ENCODE results near the gene DIAPH3.

DIAPH3 gene

GRCh38 chr13:59677966-59678814, 485.5 kb downstream of the DIAPH3 start:
- DNase-seq (ENCODE audit: low read depth in 2 of 2): no peak

GRCh38 chr13:59677430-59677829, 486.3 kb downstream of the DIAPH3 start:
- no peak for DNase-seq (ENCODE audit: low read depth in 2 of 2)

DNA sequence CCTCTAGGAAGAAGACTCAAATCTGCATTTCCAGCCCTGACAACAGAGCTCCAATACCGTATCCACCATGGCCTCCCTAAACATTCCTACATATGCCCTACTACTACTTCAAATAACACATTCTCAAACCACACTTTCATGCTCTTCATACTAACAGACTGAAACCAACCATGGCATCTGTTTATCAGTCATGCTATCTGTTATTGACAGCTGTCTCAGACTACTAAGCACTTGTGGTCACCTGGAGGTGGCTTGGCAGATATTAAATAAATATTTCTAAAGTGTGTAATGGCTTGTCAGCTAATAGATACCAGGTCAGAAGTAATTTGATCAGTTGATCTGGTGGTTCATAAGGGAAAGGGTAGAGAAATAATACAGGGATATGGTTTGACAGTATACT, 489.1 kb downstream of the DIAPH3 start:
- no peak for DNase-seq (ENCODE audit: low read depth in 2 of 2)

- DNase-seq (ENCODE audit: low read depth in 2 of 2): no peak
These were observed 490.4 kb downstream of the DIAPH3 start for GRCh38 chr13:59673286-59673685.

DNA sequence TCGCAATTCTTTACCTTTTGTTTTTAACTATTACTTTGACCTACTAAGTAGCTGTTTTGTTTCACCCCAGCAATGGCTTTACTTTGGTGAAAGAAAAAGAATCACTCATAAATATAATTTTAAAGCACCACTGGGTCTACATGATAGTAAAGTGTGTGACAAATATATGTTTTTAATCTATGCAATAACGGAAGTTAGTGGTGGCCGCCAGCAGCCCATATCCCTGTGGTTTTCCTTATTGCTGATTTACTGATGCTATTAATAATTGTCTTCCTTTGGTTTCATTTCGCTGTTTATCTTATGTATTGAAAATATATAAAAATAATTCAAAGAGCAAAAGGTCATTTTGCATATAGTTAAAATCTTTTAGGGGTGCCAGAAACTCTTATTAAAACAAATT, 491.3 kb downstream of the DIAPH3 start:
- no peak for DNase-seq (ENCODE audit: low read depth in 2 of 2)

GRCh38 chr13:59671881-59672280, 491.8 kb downstream of the DIAPH3 start:
- no peak for DNase-seq (ENCODE audit: low read depth in 2 of 2)

DNA sequence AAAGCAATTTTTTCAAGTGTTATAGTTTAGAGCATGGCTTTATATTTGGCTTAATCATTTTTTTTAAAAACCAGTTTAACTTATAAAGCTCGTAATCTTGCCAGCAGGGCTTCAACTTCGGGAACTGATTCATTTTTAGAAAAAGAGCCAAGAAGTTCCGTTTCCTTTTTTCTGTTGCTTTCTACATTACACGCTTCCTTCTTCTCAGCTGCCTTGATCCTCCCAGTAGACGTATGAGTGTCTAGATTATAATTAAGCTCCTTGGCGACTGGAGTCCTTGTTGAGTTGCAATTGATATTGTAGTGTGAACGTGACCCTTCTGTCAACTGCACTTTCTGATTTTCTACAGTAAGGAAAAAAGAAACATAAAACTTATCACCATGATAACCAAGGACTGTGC, 497.2 kb downstream of the DIAPH3 start:
- DNase-seq (ENCODE audit: low read depth in 2 of 2): no peak

- DNase-seq (ENCODE audit: low read depth in 2 of 2): no peak
These were observed 498.0 kb downstream of the DIAPH3 start for GRCh38 chr13:59665732-59666131.

GRCh38 chr13:59665184-59665583, 498.5 kb downstream of the DIAPH3 start:
- DNase-seq (ENCODE audit: low read depth in 2 of 2): no peak

DNA sequence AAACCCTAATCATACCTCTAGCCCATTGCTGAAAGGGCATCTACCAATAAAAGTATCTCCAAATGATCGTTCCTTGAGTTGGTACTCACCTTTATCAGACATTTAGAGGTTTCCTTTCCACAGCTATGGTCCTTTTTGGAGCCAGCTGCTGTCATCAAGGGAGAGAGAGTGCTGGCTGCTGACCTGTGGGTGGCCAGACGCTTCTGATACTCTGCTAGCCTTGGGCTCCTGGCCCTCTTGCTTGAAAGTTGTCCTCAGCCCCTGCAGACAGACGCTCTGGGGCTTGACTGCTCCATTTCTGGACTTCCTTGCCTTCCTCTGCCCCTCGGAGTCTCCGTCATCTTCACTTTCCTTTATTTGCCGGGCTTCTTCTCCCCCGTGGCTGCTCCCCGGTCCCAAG, 499.1 kb downstream of the DIAPH3 start:
- DNase-seq (ENCODE audit: low read depth in 2 of 2): no peak

GRCh38 chr13:59663707-59664106, 500.0 kb downstream of the DIAPH3 start:
- DNase-seq (ENCODE audit: low read depth in 2 of 2): no peak

GRCh38 chr13:59660582-59660981, 503.1 kb downstream of the DIAPH3 start:
- DNase-seq (ENCODE audit: low read depth in 2 of 2): no peak

- DNase-seq (ENCODE audit: low read depth in 2 of 2): no peak
These were observed 503.7 kb downstream of the DIAPH3 start for GRCh38 chr13:59659981-59660380.

DNA sequence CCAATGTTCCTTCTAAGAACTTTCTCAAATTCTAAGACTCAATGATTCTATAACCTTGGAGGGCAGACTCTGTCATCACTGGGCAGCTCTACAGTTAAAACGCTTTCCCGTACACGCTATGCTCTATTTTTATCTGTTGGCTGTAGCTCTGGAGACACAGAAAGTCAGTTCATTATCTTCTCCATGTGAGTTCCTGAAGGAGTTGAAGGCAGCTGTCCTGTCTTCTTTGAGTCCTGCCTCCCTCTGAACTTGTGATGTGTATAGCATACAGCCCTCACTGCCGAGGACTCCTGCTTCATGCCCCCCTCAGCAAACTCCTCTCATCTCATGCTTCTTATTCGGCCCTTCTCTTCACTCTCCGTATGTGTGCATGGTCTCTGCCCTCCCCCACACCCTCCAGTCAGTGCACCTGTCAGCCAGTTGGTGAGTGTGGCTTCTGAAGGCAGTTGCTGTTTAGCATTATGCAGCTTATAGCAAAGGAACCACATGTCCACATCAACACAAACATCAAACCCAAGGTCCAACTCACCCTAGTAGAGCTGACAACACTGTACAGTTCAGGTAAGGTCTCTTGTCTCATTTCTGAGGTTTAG, 504.9 kb downstream of the DIAPH3 start:
- DNase-seq (ENCODE audit: low read depth in 2 of 2): no peak

DNA sequence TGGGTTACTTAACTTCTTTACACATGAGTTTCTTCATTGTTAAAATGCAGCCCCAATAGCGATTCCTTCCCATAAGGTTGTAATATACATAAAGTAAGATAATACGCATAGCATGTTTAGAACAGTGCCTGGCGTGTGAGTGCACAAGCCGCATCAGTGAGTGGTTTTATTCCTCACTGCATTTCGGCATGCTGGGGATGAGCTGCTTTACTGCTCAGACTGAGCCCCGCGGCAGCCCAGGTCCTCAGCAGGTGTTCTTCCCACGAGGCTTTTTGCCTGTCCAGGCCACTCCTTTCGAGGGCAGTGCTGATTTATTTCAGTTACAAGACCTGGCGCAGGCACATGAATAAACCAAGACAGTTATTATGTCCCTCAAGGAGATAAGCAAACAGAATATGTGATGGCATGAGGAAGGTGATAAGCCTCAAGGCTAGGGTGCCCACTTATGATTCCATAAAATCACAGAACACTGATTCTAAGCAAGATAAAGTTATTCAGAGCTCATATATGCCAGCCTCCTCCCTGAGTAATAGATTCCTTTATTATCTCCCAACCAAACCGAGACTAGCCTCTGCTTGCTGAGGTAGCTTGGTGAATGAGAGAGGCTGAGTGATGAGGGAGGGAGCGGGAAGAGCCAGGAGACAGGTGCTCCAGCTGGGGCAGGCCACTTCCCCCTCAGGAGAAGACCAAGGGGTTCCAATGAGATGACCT, 505.5 kb downstream of the DIAPH3 start:
- no peak for DNase-seq (ENCODE audit: low read depth in 2 of 2)

DNA sequence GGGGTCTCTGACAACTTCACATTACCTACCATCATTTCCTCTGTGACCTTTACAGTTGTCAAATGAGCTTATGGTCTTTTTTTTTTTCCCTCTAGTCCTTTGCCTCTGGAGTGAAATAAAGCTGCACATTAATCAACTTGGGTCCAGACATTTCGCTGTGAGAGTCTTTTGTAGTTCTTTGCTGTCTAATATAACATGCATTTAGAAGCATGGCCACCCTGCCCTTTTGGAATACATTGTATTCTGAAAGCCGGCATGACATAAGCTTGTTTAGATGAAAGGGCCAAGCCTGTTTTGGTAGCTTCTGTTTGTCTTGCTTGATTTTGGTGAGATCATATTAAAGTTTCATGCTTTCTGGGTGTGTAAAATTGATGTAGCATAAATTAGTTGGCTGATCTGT, 509.8 kb downstream of the DIAPH3 start:
- DNase-seq (ENCODE audit: low read depth in 2 of 2): no peak

GRCh38 chr13:59651479-59651878, 512.2 kb downstream of the DIAPH3 start:
- no peak for DNase-seq (ENCODE audit: low read depth in 2 of 2)

- no peak for DNase-seq (ENCODE audit: low read depth in 2 of 2)
These were observed 519.7 kb downstream of the DIAPH3 start for GRCh38 chr13:59643906-59644626.

GRCh38 chr13:59643364-59643841, 520.3 kb downstream of the DIAPH3 start:
- no peak for DNase-seq (ENCODE audit: low read depth in 2 of 2)

GRCh38 chr13:59641817-59642216, 521.9 kb downstream of the DIAPH3 start:
- no peak for DNase-seq (ENCODE audit: low read depth in 2 of 2)

DNA sequence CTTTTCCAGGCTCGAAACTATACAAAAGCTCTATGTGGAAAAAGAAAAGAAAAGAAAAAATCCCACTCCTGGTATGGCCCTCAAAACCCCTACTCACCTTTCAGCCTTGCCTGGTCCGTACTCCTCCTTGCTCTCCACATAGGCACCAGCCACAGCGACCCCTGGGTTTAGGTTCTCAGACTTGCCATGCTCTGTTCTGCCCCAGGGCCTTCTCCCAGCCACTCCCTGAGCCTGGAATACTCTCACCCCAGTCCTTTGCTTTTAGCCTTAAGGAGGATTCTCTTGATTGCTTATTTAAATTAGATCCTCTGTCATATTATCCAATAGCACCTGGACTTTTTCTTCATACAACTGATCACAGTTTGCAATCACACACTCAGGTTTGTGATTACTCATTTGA, 522.5 kb downstream of the DIAPH3 start:
- DNase-seq (ENCODE audit: low read depth in 2 of 2): no peak

GRCh38 chr13:59638404-59638803, 525.3 kb downstream of the DIAPH3 start:
- DNase-seq (ENCODE audit: low read depth in 2 of 2): no peak

Data from stimulated activated CD8-positive, alpha-beta memory T cell treated with anti-CD3 and anti-CD28 coated beads, Interleukin-15, amount 100 ng/mL, for 4 hours (primary cell).